GM10248 (cell line): Measurements from ENCODE around the gene SCO1.
A peak's percentile ranks its signal among the peaks of the same experiment; 100 is the strongest.

Source experiments
- CTCF ChIA-PET: fragments of 300-600 bp; sonication (Branson Sonifier 250); formaldehyde crosslinking; extraction: SDS; loops from one replicate; lab custom pipeline; 2021; ENCODE audit warnings: antibody characterized with exemption; lab: Yijun Ruan, JAX
- POLR2A ChIA-PET: fragments of 350-650 bp; sonication (Branson Sonifier 250); formaldehyde crosslinking; extraction: SDS; loops from one replicate; lab custom pipeline; 2020; ENCODE audit warnings: antibody characterized with exemption; lab: Yijun Ruan, JAX
- DNase-seq: peaks from one replicate; pipeline ENCODE4 v3.0.0; 2012; ENCODE audit errors: extremely low spot score
- TF ChIP-seq, protein P1 (sequence below): IDR thresholded peaks from 2 replicates; pipeline ENCODE4 v1.5.1; 2012; ENCODE audit warnings: mild to moderate bottlenecking, low read depth; ENCODE audit errors: extremely low read depth, missing control alignments, control extremely low read depth

The SCO1 gene

DNA sequence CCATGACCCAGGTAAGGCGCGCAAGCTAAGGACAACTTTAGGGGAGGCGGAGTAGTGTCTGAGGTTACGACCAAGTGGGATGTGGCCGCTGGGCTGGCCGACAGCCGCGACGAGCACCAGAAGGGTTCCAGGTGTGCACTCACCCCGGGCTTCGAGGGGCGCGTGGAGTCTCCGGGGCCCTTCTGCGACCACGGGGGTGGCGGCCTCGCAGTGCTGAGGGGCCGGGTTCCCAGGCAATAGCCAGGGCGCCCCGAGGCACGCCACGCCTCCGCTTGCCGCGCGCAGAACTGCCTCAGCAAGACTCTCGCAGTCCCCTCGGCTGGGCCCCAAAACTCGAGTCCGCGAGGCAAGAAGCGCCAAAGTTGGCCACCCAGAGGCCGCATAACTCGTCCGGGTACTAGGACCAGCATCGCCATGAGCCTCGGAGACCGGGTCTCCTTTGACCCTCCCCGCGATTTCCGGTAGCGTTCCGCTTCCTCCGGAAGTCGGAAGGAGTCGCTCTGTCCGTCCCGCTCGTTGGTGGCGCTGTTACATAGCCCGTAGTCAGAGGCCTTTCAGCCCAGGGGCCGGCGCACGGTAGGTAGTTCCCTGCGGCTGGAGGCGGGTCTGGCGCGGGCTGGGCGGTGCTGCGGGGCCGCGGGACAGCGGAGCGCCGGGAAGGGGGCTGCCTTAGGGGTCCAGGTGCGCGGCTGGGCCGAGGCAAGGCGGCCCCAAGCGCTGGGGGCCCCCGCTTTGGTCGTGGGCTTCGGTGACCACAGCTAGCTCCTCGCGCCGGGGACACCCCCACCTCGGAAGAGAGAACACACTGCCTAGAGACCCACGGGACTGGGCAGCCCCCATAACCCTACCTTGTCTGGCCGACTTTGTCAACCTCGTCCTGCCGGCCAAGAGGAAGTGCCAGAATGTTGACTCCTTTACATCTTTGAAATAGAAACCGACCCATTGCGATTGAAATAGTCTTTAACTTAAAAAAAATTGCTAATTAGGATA lies at the start of gene SCO1, which contains the start of gene ADPRM:
TSS of gene SCO1 (minus strand) at position 442 of the 990 bp plus-strand sequence. CDS start at position 416, 26 bp downstream.
TSS of gene ADPRM (plus strand) at position 503 of the 990 bp plus-strand sequence. CDS start 7,333 bp downstream, outside the sequence.
- ChIA-PET CTCF (interaction anchor here (1.0 to 5.5 kb wide), 3 partner anchors 13 to 65 kb away, joined by 3 to 31 read pairs (median 4); no protein-coding TSS in a partner anchor), POLR2A (interaction anchor here (0.6 kb wide), 1 partner anchor 14 kb away, joined by 3 read pairs; no protein-coding TSS in a partner anchor)
- TF ChIP-seq, protein P1, sequence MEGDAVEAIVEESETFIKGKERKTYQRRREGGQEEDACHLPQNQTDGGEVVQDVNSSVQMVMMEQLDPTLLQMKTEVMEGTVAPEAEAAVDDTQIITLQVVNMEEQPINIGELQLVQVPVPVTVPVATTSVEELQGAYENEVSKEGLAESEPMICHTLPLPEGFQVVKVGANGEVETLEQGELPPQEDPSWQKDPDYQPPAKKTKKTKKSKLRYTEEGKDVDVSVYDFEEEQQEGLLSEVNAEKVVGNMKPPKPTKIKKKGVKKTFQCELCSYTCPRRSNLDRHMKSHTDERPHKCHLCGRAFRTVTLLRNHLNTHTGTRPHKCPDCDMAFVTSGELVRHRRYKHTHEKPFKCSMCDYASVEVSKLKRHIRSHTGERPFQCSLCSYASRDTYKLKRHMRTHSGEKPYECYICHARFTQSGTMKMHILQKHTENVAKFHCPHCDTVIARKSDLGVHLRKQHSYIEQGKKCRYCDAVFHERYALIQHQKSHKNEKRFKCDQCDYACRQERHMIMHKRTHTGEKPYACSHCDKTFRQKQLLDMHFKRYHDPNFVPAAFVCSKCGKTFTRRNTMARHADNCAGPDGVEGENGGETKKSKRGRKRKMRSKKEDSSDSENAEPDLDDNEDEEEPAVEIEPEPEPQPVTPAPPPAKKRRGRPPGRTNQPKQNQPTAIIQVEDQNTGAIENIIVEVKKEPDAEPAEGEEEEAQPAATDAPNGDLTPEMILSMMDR: peak; percentile 51
- peak; percentile 94 for DNase-seq

DNA sequence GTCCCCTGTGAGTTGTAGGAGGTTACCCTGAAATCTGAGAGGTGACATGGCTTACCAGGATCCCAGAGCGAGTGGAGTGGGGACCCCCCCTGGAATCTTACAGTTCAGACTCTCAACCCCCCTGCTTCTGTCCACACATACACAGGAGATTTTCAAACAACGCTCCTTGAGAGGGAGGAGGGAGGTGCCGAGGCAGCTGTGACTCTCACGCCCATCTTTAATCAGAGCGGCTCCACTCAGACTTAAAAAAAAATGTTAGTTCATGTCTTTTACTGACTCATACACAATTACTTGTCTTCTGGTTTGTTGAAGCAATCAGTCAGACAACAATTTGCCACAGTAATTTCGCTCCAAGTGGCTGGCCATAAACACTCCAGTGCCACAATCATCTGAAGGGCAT lies 47.9 kb upstream of the SCO1 start:
- CTCF ChIA-PET: no interaction called here
- TF ChIP-seq, protein P1: no peak
- POLR2A ChIA-PET: no interaction called here
- no peak for DNase-seq

DNA sequence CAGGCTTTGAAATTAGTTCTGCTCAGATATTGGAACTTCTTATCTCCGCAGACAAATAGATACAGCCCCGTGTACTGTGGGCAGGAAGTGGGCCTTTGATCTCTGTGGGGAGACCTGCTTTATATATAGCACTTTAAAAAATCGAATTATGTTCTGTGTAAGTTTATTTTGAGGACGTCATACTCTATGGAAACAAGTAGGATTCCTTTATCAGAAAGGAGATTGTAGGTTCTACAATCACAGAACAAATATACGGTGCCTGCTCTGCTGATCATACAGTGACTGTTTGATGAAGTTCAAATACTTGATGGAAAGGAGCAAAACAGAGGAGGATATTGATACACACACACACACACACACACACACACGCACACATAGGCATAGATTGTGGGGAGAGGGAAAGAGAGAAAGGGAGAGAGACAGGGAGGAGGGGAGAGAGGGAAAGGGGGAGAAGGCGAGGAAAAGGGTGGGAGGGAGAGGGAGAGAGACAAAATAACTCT lies 47.2 kb upstream of the SCO1 start:
- ChIA-PET CTCF (no interaction called here), POLR2A (no interaction called here)
- DNase-seq: no peak
- TF ChIP-seq, protein P1: no peak

DNA sequence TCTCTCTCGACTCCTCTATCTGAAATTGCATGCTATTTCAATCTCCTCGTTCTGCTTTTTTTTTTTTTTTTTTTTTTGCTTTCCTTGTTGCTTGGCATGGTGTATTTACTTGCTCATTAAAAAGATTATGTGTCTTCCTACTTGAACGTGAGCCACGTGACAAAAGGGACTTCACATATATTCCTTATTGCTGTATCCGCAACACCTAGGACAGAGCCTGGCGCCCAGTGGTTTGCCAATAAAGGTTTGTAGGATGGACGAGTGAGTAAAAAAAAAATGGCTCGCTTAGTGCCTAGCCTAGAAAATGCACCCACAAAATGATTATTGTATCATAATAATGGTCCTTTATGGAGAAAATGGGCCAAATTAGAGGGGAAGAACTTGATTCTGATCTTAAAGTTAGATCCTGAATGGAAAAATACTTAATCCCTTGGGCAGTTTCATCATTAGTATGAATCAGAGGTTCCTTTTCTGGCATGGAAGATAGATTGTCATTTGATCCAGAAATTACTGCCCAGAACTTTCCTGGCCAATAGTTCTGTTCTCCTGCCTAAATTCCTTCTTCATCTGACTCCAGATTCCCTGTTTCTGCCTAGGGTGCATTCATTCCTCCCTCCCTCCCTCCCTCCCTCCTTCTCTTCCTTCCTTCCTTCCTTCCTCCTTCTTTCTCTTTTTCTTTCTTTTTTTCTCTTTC lies 46.1 kb upstream of the SCO1 start:
- POLR2A ChIA-PET: no interaction called here
- no peak for DNase-seq
- TF ChIP-seq, protein P1: no peak
- CTCF ChIA-PET: interaction anchor here (1.4 to 1.5 kb wide), 2 partner anchors 97 to 126 kb away, joined by 4 read pairs; no protein-coding TSS in a partner anchor

DNA sequence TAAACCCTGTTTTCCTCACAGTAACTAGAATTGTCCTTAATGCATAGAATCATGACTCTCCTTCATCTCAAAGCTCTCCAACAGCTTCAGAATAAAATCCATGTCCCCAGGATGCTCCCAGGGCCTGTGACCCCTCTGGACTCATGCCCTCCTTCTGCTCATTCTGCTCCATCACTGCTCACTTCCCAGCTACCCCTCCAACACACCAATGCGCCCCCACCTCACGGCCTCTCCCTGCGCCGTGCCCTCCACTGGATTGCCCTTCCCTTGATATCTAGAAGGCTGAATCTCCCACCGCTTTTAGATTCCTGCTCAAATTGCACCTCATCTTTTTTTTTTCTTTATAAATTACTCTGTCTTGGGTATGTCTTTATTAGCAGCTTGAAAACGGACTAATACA lies 45.1 kb upstream of the SCO1 start:
- DNase-seq: no peak
- TF ChIP-seq, protein P1: no peak
- CTCF ChIA-PET: interaction anchor here (1.4 to 1.5 kb wide), 2 partner anchors 96 to 125 kb away, joined by 4 read pairs; no protein-coding TSS in a partner anchor
- POLR2A ChIA-PET: no interaction called here
